HEK293 (cell line): Measurements from ENCODE around the gene MYH3.

Source experiments
- CTCF ChIA-PET: fragments of 350-600 bp; formaldehyde crosslinking; extraction: SDS; loops from one replicate; lab custom pipeline; 2021; ENCODE audit warnings: antibody characterized with exemption; lab: Yijun Ruan, JAX
- POLR2A ChIA-PET: fragments of 300-600 bp; formaldehyde crosslinking; extraction: SDS; loops from one replicate; lab custom pipeline; 2020; ENCODE audit warnings: antibody characterized with exemption, inconsistent platforms; lab: Yijun Ruan, JAX
- H3K27ac ChIP-seq: fragments of 200-500 bp; sonication (Bioruptor generic); 2 replicates; pipeline ENCODE4 v1.5.1; 2014; ENCODE audit warnings: low read depth, low read length, control low read depth, inconsistent platforms; ENCODE audit errors: extremely low read depth
- H3K36me3 ChIP-seq, 2 experiments: fragments of 200-500 bp in 1 of 2; sonication (Bioruptor generic) in 1 of 2; 1 replicate in 1 of 2; 2 replicates in 1 of 2; pipeline ENCODE4 v1.5.1; 2014 to 2017; ENCODE audit warnings: inconsistent platforms in 2 of 2, low read length in 2 of 2; ENCODE audit not compliant: control insufficient read depth in 2 of 2, insufficient read depth in 1 of 2
- H3K4me1 ChIP-seq: fragments of 200-500 bp; sonication (Bioruptor generic); 2 replicates; pipeline ENCODE4 v1.5.1; 2014; ENCODE audit warnings: mild to moderate bottlenecking, low read length, inconsistent platforms; ENCODE audit not compliant: control insufficient read depth, insufficient read depth
- H3K4me3 ChIP-seq: 2 replicates; pipeline ENCODE4 v1.5.1; 2011; ENCODE audit warnings: low read depth, mild to moderate bottlenecking, control low read depth, low read length, moderate library complexity
- H3K9me3 ChIP-seq: fragments of 200-500 bp; sonication (Bioruptor generic); 2 replicates; pipeline ENCODE4 v1.5.1; 2014; ENCODE audit warnings: low read depth, low read length, inconsistent platforms; ENCODE audit not compliant: control insufficient read depth, insufficient read depth
- HOXD13 ChIP-seq: sonication (generic); formaldehyde crosslinking; IDR thresholded peaks from 2 replicates; pipeline ENCODE4 v1.8.0; 2022; ENCODE audit warnings: missing genetic modification reagents, borderline replicate concordance
- ZBTB26 ChIP-seq: fragments of 450-650 bp; formaldehyde crosslinking; optimal IDR thresholded peaks from 2 replicates; pipeline ENCODE3; 2016; ENCODE audit warnings: missing biosample characterization, mild to moderate bottlenecking, missing genetic modification characterization
- ZIC2 ChIP-seq: fragments of 450-650 bp; formaldehyde crosslinking; IDR thresholded peaks from 2 replicates; pipeline ENCODE4 v1.5.1; 2016; ENCODE audit warnings: missing biosample characterization, missing genetic modification characterization
- ZNF169 ChIP-seq: fragments of 450-650 bp; formaldehyde crosslinking; IDR thresholded peaks from 2 replicates; pipeline ENCODE4 v1.5.1; 2016; ENCODE audit warnings: missing biosample characterization, missing genetic modification characterization
- ZNF19 ChIP-seq: fragments of 450-650 bp; formaldehyde crosslinking; IDR thresholded peaks from 2 replicates; pipeline ENCODE4; 2016; ENCODE audit warnings: missing biosample characterization, missing genetic modification characterization, low read depth
- ZNF354C ChIP-seq: fragments of 450-650 bp; formaldehyde crosslinking; IDR thresholded peaks from 2 replicates; pipeline ENCODE4 v1.5.1; 2016; ENCODE audit warnings: missing biosample characterization, missing genetic modification characterization, low read depth, borderline replicate concordance
- ZNF37A ChIP-seq: fragments of 450-650 bp; IDR thresholded peaks from 2 replicates; pipeline ENCODE4 v1.5.1; 2018; ENCODE audit warnings: missing biosample characterization, missing genetic modification characterization
- ZNF704 ChIP-seq: fragments of 450-650 bp; formaldehyde crosslinking; IDR thresholded peaks from 2 replicates; pipeline ENCODE4 v1.5.1; 2016; ENCODE audit warnings: missing biosample characterization, missing genetic modification characterization

MYH3 gene

DNA sequence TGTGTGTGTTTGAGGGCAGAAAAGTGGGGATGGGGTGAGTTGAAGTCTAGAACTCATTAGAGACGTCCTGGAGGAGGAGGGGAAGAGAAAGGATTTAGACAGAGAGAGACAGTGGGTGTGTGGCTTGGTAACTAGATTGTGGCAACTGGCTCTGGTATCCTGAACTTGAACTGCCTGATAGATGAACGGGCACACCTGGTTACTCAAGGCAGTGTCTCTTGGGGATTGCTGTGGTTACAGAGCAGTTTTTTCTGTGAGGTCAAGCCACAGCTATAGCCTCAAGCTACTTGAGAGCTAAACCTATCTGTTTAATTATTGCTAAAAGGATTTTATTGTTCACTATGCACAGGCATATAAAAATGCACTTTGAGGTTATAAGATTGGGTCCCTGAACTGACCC is 77.8 kb downstream of the MYH3 start:
- TF ChIP-seq ZNF19 (tag by site-specific recombination): no peak
- no peak for TF ChIP-seq ZNF37A
- TF ChIP-seq ZIC2 (tag by site-specific recombination): no peak
- no peak for TF ChIP-seq ZBTB26 (tag by site-specific recombination)
- peak; percentile 36; the same call in 1 of the 2 replicates for TF ChIP-seq HOXD13 (CRISPR knock-in tag)
- no peak for TF ChIP-seq ZNF704
- no peak for TF ChIP-seq ZNF354C
- TF ChIP-seq ZNF169 (tag by site-specific recombination): no peak

More for the DNA sequence above, 77.8 kb downstream of the MYH3 start:
- Histone ChIP-seq H3K4me3 (no peak overlapping the region), H3K36me3 (no peaks in the 10 kb centered on the region), H3K4me1 (no peaks in the 10 kb centered on the region), H3K9me3 (no peaks in the 10 kb centered on the region), H3K27ac (no peak overlapping the region)
- CTCF ChIA-PET: interaction anchor here (0.5 to 2.8 kb wide), 5 partner anchors 38 to 1311 kb away, joined by 3 to 9 read pairs (median 3); no protein-coding TSS in a partner anchor
- POLR2A ChIA-PET: no interaction called here
